Upper lobe of left lung (tissue), 4 donors: ENCODE data around the gene TERT.

Source experiments
- CTCF ChIP-seq, 6 experiments: fragments of 450-650 bp in 4 of 6; fragments of 200-600 bp in 2 of 6; sonication (generic) in 2 of 6; IDR thresholded peaks; one replicate each; pipeline ENCODE4 v1.5.1; 2016 to 2019; ENCODE audit warnings: antibody characterized with exemption in 6 of 6
- POLR2A ChIP-seq, 4 donors: fragments of 450-650 bp; IDR thresholded peaks; one replicate each; pipeline ENCODE4 v1.5.1; 2016 to 2017; ENCODE audit warnings: antibody characterized with exemption in 4 of 4, mild to moderate bottlenecking in 2 of 4
- POLR2AphosphoS5 ChIP-seq, 2 donors: sonication (generic); formaldehyde crosslinking; IDR thresholded peaks; one replicate each; pipeline ENCODE4 v1.5.1; 2017; ENCODE audit warnings: antibody characterized with exemption in 2 of 2

GRCh38 chr5:1214936-1215220 lies 80.0 kb downstream of the TERT start:
- no peak for TF ChIP-seq CTCF (IDR thresholded peaks at IDR 0.05)
- TF ChIP-seq POLR2AphosphoS5 (IDR thresholded peaks at IDR 0.05): no peak
- no peak for TF ChIP-seq POLR2A (IDR thresholded peaks at IDR 0.05)
